Liver (tissue), 9 donors: Measurements from ENCODE around the gene USP2. TPM values are rescaled to one million over a fixed set of nuclear protein-coding genes. Genes with fewer than 3 reads are reported as not detected.

Experiments
- DNase-seq: peaks from one replicate; pipeline ENCODE4 v3.0.0-alpha.2; 2017; ENCODE audit warnings: low spot score
- H3K27ac ChIP-seq, 2 donors: one replicate each; pipeline ENCODE4 v1.7.0; 2013; ENCODE audit warnings: inconsistent platforms in 2 of 2, low read length in 2 of 2, control low read depth in 1 of 2, low read depth in 1 of 2, mild to moderate bottlenecking in 1 of 2
- H3K27me3 ChIP-seq, 4 donors: one replicate each; pipeline versions ENCODE4 v1.6.1 to v1.7.0; 2013; ENCODE audit warnings: low read length in 3 of 4, inconsistent platforms in 1 of 4, mild to moderate bottlenecking in 1 of 4, moderate library complexity in 1 of 4; ENCODE audit not compliant: control insufficient read depth in 4 of 4, insufficient read depth in 4 of 4
- H3K36me3 ChIP-seq, 4 donors: one replicate each; pipeline versions ENCODE4 v1.6.1 to v1.7.0; 2013; ENCODE audit warnings: low read length in 3 of 4, mild to moderate bottlenecking in 3 of 4, low read depth in 1 of 4, moderate library complexity in 1 of 4; ENCODE audit not compliant: control insufficient read depth in 4 of 4, insufficient read depth in 3 of 4
- H3K4me1 ChIP-seq, 4 donors: one replicate each; pipeline versions ENCODE4 v1.6.1 to v1.7.0; 2013; ENCODE audit warnings: low read length in 3 of 4, mild to moderate bottlenecking in 3 of 4, moderate library complexity in 1 of 4; ENCODE audit not compliant: control insufficient read depth in 4 of 4, insufficient read depth in 4 of 4
- H3K4me3 ChIP-seq, 3 donors: one replicate each; pipeline versions ENCODE4 v1.6.1 to v1.7.0; 2013; ENCODE audit warnings: low read length in 3 of 3, control low read depth in 1 of 3, low read depth in 1 of 3, mild to moderate bottlenecking in 1 of 3
- H3K9ac ChIP-seq, 2 donors: one replicate each; pipeline ENCODE4 v1.7.0; 2013; ENCODE audit warnings: low read length in 2 of 2, mild to moderate bottlenecking in 2 of 2, moderate library complexity in 2 of 2, control low read depth in 1 of 2, low read depth in 1 of 2
- H3K9me3 ChIP-seq, 4 donors: one replicate each; pipeline versions ENCODE4 v1.6.1 to v1.7.0; 2013; ENCODE audit warnings: low read length in 3 of 4; ENCODE audit not compliant: control insufficient read depth in 4 of 4
- FOXA1 ChIP-seq: IDR thresholded peaks from 2 replicates; pipeline ENCODE4 v1.6.1; 2016; ENCODE audit warnings: antibody characterized with exemption
- GABPA ChIP-seq, 2 donors: IDR thresholded peaks in 1 of 2; conservative IDR thresholded peaks in 1 of 2; 2 replicates each; pipeline ENCODE4 v1.6.1; 2016; ENCODE audit warnings: antibody characterized with exemption in 2 of 2, mild to moderate bottlenecking in 1 of 2, moderate library complexity in 1 of 2
- HNF4A ChIP-seq, 2 donors: conservative IDR thresholded peaks; 2 replicates each; pipeline ENCODE4 v1.6.1; 2016; ENCODE audit warnings: antibody characterized with exemption in 2 of 2, mild to moderate bottlenecking in 2 of 2
- HNF4G ChIP-seq: IDR thresholded peaks from 2 replicates; pipeline ENCODE4 v1.6.1; 2016; ENCODE audit warnings: antibody characterized with exemption
- JUND ChIP-seq, 2 donors: IDR thresholded peaks; 2 replicates each; pipeline ENCODE4 v1.6.1; 2016; ENCODE audit warnings: antibody characterized with exemption in 2 of 2
- NR2F2 ChIP-seq: IDR thresholded peaks from 2 replicates; pipeline ENCODE4 v1.6.1; 2016; ENCODE audit warnings: antibody characterized with exemption
- RAD21 ChIP-seq, 2 donors: IDR thresholded peaks; 2 replicates each; pipeline ENCODE4 v1.6.1; 2016; ENCODE audit warnings: antibody characterized with exemption in 2 of 2, mild to moderate bottlenecking in 2 of 2
- RXRA ChIP-seq, 2 donors: IDR thresholded peaks; 2 replicates each; pipeline ENCODE4 v1.6.1; 2017 to 2018; ENCODE audit warnings: antibody characterized with exemption in 2 of 2, mild to moderate bottlenecking in 1 of 2
- SP1 ChIP-seq: IDR thresholded peaks from 2 replicates; pipeline ENCODE4 v1.6.1; 2018; ENCODE audit warnings: antibody characterized with exemption, mild to moderate bottlenecking
- WGBS: extraction: QIAGEN DNeasy Blood & Tissue Kit; methylation state at CpG from one replicate; pipeline ENCODE4 v1.1.7; 2013; 5-methylcytosine and 5-hydroxymethylcytosine counted together
- polyA plus RNA-seq, 2 donors: library from polyadenylated mRNA; stranded (reverse) in 1 of 2; unstranded in 1 of 2; fragments of 200-250 nt in 1 of 2; fragments of >200 nt in 1 of 2; fragmentation: Nextera tagmentation in 1 of 2; extraction: Ambion mirVana in 1 of 2; gene quantifications; one replicate each; pipeline versions ENCODE4 v1.2.1 to v1.2.3, GENCODE V29; 2013 to 2015
- total RNA-seq, 2 donors: library from RNA; depleted of rRNA; stranded (reverse); fragments of >200 nt; gene quantifications; one replicate each; pipeline ENCODE4 v1.2.3, GENCODE V29; 2014
- TF ChIP-seq, protein P1 (sequence below): IDR thresholded peaks from 2 replicates; pipeline ENCODE4 v1.6.1; 2016; ENCODE audit warnings: antibody characterized with exemption
- TF ChIP-seq, protein P2 (sequence below): IDR thresholded peaks from 2 replicates; pipeline ENCODE4 v1.6.1; 2016; ENCODE audit warnings: antibody characterized with exemption, mild to moderate bottlenecking
- TF ChIP-seq, protein P3 (sequence below): IDR thresholded peaks from 2 replicates; pipeline ENCODE4 v1.6.1; 2016; ENCODE audit warnings: antibody characterized with exemption
- donor health status: healthy.
- donor health status: healthy.
- donor health status: healthy.
- donor health status: healthy.
- donor health status: healthy.

USP2 gene
- total and polyA plus RNA-seq, 4 donors: 0.65 to 4.4 (median 2.1) TPM

- Histone ChIP-seq H3K4me1 (peaks cover 14 to 67% (median 48%) of the 10 kb centered on the region in 4 donors), H3K27ac (no peak overlapping the region), H3K9ac (no peak overlapping the region), H3K27me3 (no peaks in the 10 kb centered on the region), H3K36me3 (no peaks in the 10 kb centered on the region), H3K9me3 (no peaks in the 10 kb centered on the region), H3K4me3 (no peak overlapping the region)
- WGBS: 67% methylated on average over 23 of the region's 23 CpGs
- TF ChIP-seq, protein P1, sequence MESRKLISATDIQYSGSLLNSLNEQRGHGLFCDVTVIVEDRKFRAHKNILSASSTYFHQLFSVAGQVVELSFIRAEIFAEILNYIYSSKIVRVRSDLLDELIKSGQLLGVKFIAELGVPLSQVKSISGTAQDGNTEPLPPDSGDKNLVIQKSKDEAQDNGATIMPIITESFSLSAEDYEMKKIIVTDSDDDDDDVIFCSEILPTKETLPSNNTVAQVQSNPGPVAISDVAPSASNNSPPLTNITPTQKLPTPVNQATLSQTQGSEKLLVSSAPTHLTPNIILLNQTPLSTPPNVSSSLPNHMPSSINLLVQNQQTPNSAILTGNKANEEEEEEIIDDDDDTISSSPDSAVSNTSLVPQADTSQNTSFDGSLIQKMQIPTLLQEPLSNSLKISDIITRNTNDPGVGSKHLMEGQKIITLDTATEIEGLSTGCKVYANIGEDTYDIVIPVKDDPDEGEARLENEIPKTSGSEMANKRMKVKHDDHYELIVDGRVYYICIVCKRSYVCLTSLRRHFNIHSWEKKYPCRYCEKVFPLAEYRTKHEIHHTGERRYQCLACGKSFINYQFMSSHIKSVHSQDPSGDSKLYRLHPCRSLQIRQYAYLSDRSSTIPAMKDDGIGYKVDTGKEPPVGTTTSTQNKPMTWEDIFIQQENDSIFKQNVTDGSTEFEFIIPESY: no peak
- TF ChIP-seq JUND (IDR thresholded peaks at IDR 0.05): no peak
- no peak for TF ChIP-seq HNF4G
- no peak for TF ChIP-seq GABPA (IDR thresholded peaks at IDR 0.05 in 1 of 2, conservative IDR thresholded peaks at IDR 0.05 in 1 of 2)
- DNase-seq: peak; percentile 71
These were observed 8.2 kb downstream of the USP2 start for GRCh38 chr11:119373059-119373920.

DNA sequence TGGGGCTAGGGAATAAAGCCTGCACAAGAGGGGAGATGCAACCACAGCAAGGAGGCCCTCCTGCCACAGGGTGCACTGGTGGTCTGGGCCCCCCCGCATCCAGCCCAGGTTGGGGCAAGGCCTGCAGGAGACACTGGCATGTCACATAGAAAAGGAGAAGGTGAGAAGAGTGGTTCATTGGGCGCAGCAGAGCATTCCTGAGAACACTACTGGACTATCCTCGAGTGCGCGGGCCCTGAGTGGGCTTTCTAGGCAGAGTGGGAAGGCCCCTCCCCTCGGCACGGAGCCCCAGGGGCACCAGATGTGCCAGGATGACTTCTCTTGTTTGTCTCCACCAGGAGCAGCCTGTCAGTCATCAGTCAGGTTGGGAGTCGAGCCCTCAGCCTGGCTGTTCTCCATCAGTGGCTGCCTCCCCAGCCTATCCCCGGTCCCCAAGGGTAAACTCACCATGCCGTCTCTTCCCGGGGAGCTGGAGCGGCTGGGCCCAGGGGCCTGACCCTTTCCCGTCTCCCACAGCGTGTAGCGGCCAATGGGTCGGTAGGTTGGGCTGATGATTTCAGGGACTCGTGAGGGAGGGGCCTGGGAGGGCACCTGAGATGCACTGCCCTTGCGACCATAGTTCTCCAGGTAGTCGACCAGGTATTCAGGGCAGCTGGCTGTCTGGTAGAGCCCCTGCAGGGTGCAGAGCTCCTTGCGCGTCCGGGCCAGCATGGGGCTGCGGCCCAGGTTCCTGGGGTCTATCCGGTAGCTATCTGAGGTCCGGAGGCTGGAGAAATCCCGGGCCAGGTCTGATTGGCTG, 9.0 kb downstream of the USP2 start:
- Histone ChIP-seq H3K27me3 (no peaks in the 10 kb centered on the region), H3K4me3 (no peak overlapping the region), H3K9me3 (no peaks in the 10 kb centered on the region), H3K4me1 (peaks cover 20 to 75% (median 56%) of the 10 kb centered on the region in 4 donors), H3K9ac (no peak overlapping the region), H3K36me3 (no peaks in the 10 kb centered on the region), H3K27ac (no peak overlapping the region)
- TF ChIP-seq HNF4G (no peak), RXRA (IDR thresholded peaks at IDR 0.05) (no peak), SP1 (no peak), NR2F2 (no peak), RAD21 (IDR thresholded peaks at IDR 0.05) (no peak), HNF4A (conservative IDR thresholded peaks at IDR 0.05) (no peak), GABPA (IDR thresholded peaks at IDR 0.05 in 1 of 2, conservative IDR thresholded peaks at IDR 0.05 in 1 of 2) (no peak), FOXA1 (no peak)
- TF ChIP-seq, protein P2, sequence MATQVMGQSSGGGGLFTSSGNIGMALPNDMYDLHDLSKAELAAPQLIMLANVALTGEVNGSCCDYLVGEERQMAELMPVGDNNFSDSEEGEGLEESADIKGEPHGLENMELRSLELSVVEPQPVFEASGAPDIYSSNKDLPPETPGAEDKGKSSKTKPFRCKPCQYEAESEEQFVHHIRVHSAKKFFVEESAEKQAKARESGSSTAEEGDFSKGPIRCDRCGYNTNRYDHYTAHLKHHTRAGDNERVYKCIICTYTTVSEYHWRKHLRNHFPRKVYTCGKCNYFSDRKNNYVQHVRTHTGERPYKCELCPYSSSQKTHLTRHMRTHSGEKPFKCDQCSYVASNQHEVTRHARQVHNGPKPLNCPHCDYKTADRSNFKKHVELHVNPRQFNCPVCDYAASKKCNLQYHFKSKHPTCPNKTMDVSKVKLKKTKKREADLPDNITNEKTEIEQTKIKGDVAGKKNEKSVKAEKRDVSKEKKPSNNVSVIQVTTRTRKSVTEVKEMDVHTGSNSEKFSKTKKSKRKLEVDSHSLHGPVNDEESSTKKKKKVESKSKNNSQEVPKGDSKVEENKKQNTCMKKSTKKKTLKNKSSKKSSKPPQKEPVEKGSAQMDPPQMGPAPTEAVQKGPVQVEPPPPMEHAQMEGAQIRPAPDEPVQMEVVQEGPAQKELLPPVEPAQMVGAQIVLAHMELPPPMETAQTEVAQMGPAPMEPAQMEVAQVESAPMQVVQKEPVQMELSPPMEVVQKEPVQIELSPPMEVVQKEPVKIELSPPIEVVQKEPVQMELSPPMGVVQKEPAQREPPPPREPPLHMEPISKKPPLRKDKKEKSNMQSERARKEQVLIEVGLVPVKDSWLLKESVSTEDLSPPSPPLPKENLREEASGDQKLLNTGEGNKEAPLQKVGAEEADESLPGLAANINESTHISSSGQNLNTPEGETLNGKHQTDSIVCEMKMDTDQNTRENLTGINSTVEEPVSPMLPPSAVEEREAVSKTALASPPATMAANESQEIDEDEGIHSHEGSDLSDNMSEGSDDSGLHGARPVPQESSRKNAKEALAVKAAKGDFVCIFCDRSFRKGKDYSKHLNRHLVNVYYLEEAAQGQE: no peak
- TF ChIP-seq, protein P1: no peak
- TF ChIP-seq, protein P3, sequence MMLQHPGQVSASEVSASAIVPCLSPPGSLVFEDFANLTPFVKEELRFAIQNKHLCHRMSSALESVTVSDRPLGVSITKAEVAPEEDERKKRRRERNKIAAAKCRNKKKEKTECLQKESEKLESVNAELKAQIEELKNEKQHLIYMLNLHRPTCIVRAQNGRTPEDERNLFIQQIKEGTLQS: no peak
- no peak for DNase-seq
- WGBS: 83% methylated on average over 26 of the region's 26 CpGs
